Adrenal gland (tissue), 12 donors: ENCODE data around the gene CAMTA1. TPM values are rescaled to one million over a fixed set of nuclear protein-coding genes. Genes with fewer than 3 reads are reported as not detected.

Experiments used
- DNase-seq, 7 donors: peaks; one replicate each; pipeline ENCODE4 v3.0.0-alpha.2; 2019 to 2020
- H3K27ac ChIP-seq, 5 donors: fragments of 200-600 bp; sonication (generic) in 4 of 5; 1 replicate in 3 of 5; 2 replicates in 2 of 5; pipeline versions ENCODE4 v1.5.1 to v1.8.0; 2016 to 2020; ENCODE audit warnings: mild to moderate bottlenecking in 1 of 5
- H3K27me3 ChIP-seq: fragments of 200-600 bp; 2 replicates; pipeline ENCODE4 v1.8.0; 2021
- H3K36me3 ChIP-seq, 2 donors: fragments of 200-600 bp; replicated peaks in 1 of 2; 1 replicate in 1 of 2; 2 replicates in 1 of 2; pipeline versions ENCODE4 v1.5.1 to v1.8.0; 2018 to 2022
- H3K4me1 ChIP-seq, 2 donors: fragments of 200-600 bp; replicated peaks in 1 of 2; 1 replicate in 1 of 2; 2 replicates in 1 of 2; pipeline versions ENCODE4 v1.5.1 to v1.8.0; 2018 to 2021
- H3K4me3 ChIP-seq, 4 donors: fragments of 200-600 bp; sonication (generic) in 3 of 4; one replicate each; pipeline ENCODE4 v1.5.1; 2016 to 2018
- H3K9me3 ChIP-seq, 3 donors: fragments of 200-600 bp; sonication (generic) in 1 of 3; replicated peaks in 1 of 3; 1 replicate in 2 of 3; 2 replicates in 1 of 3; pipeline versions ENCODE4 v1.5.1 to v1.8.0; 2016 to 2021
- CTCF ChIP-seq, 6 experiments: fragments of 450-650 bp in 4 of 6; fragments of 200-600 bp in 2 of 6; sonication (generic) in 1 of 6; IDR thresholded peaks; 1 replicate in 5 of 6; 2 replicates in 1 of 6; pipeline versions ENCODE4 v1.5.1 to v1.8.0; 2016 to 2021; ENCODE audit warnings: antibody characterized with exemption in 6 of 6, mild to moderate bottlenecking in 2 of 6, moderate library complexity in 1 of 6
- POLR2A ChIP-seq, 2 donors: fragments of 450-650 bp; IDR thresholded peaks; one replicate each; pipeline ENCODE4 v1.6.1; 2017; ENCODE audit warnings: antibody characterized with exemption in 2 of 2, mild to moderate bottlenecking in 2 of 2, moderate library complexity in 1 of 2
- WGBS, 4 donors: extraction: QIAGEN DNeasy Blood & Tissue Kit in 2 of 4; methylation state at CpG; one replicate each; pipeline versions ENCODE4 v1.1.5 to v1.1.7; 2013 to 2017; 5-methylcytosine and 5-hydroxymethylcytosine counted together
- intact Hi-C, 2 donors: fragments of 100-400 bp; cut with DNase I; formaldehyde crosslinking; loops; one replicate each; pipeline versions ENCODE4 v1.14.1 to v1.15.0; 2022 to 2023
- polyA plus RNA-seq, 3 donors: library from polyadenylated mRNA; stranded (reverse); fragments of 200-250 nt in 2 of 3; fragments of 350-450 nt in 1 of 3; fragmentation: Illumina TruSeq in 1 of 3; extraction: RNeasy Lipid Tissue Mini Kit (QIAGEN cat#74804) in 1 of 3; gene quantifications; one replicate each; pipeline ENCODE4 v1.2.3, GENCODE V29; 2013 to 2014
- total RNA-seq, 9 donors: library from RNA; depleted of rRNA in 4 of 9; stranded (reverse); fragments of >200 nt in 4 of 9; fragments of 120-200 nt in 1 of 9; fragmentation: NEBNext Ultra II Directional in 1 of 9; extraction: Animal tissue kit (Norgen Biotek cat#: 25700) in 1 of 9; gene quantifications; one replicate each; pipeline versions ENCODE4 v1.1.0 to v1.2.4, GENCODE V29; 2013 to 2023
- donor health status: healthy with polysubstance abuse.
- donor health status: Bipolar disorder and iron deficiency.
- donor health status: DM: yes; HTN: yes; CAD: no.
- donor health status: DM: no; HTN: no; CAD: no.
- donor health status: DM: no; HTN: no; CAD: no.
- donor health status: DM: yes; HTN: yes; CAD: no.

Gene CAMTA1
- total and polyA plus RNA-seq, 12 donors, result 62.9 to 141 (median 96.9) TPM

GRCh38 chr1:7400566-7400965 is 615.3 kb downstream of the CAMTA1 start:
- no peak overlapping the region for H3K27ac ChIP-seq
- no peak for TF ChIP-seq CTCF (IDR thresholded peaks at IDR 0.05)
- no peak for TF ChIP-seq POLR2A (IDR thresholded peaks at IDR 0.05)
- peak in 3 of 7 donors; percentile 2 to 34 (median 3) for DNase-seq
- no peak overlapping the region for H3K4me3 ChIP-seq
- H3K36me3 ChIP-seq, result no peaks in the 10 kb centered on the region
- H3K4me1 ChIP-seq, result no peaks in the 10 kb centered on the region
- intact Hi-C loops, result no loop called here
- 87 to 96% (median 92%) methylated on average over 1 of the region's 1 CpG for whole genome bisulfite sequencing, 4 donors
- H3K27me3 ChIP-seq, result no peaks in the 10 kb centered on the region
- H3K9me3 ChIP-seq, result no peaks in the 10 kb centered on the region

GRCh38 chr1:7401814-7402547 is 616.7 kb downstream of the CAMTA1 start:
- Histone ChIP-seq H3K27ac (peak overlapping the region in 1 of 5 donors; percentile 14), H3K4me3 (no peak overlapping the region), H3K36me3 (no peaks in the 10 kb centered on the region), H3K9me3 (no peaks in the 10 kb centered on the region), H3K27me3 (no peaks in the 10 kb centered on the region), H3K4me1 (no peaks in the 10 kb centered on the region)
- TF ChIP-seq POLR2A (IDR thresholded peaks at IDR 0.05), result no peak
- TF ChIP-seq CTCF (IDR thresholded peaks at IDR 0.05), result no peak
- WGBS, 4 donors, result 58 to 72% (median 65%) methylated on average over 4 of the region's 4 CpGs
- DNase-seq, result peak; percentile 51 to 77 (median 64)
- intact Hi-C loops, result no loop called here

- no peak overlapping the region for H3K4me3 ChIP-seq
- TF ChIP-seq POLR2A (IDR thresholded peaks at IDR 0.05) (no peak), CTCF (IDR thresholded peaks at IDR 0.05) (no peak)
- WGBS, 4 donors, result 92 to 100% (median 94%) methylated on average over 2 of the region's 2 CpGs
- no peaks in the 10 kb centered on the region for H3K36me3 ChIP-seq
- intact Hi-C loops, result no loop called here
- no peaks in the 10 kb centered on the region for H3K27me3 ChIP-seq
- DNase-seq, result no peak
- H3K27ac ChIP-seq, result no peak overlapping the region
- H3K4me1 ChIP-seq, result no peaks in the 10 kb centered on the region
- no peaks in the 10 kb centered on the region for H3K9me3 ChIP-seq
Observed at GRCh38 chr1:7402548-7402850, 617.2 kb downstream of the CAMTA1 start.

- Histone ChIP-seq H3K9me3 (no peaks in the 10 kb centered on the region), H3K4me3 (no peak overlapping the region), H3K27me3 (no peaks in the 10 kb centered on the region), H3K27ac (no peak overlapping the region), H3K4me1 (no peaks in the 10 kb centered on the region), H3K36me3 (no peaks in the 10 kb centered on the region)
- DNase-seq, result peak in 2 of 7 donors; percentile 9 to 45
- intact Hi-C loops, result no loop called here
- no peak for TF ChIP-seq CTCF (IDR thresholded peaks at IDR 0.05)
- TF ChIP-seq POLR2A (IDR thresholded peaks at IDR 0.05), result no peak
- WGBS, 4 donors, result 92 to 98% (median 96%) methylated on average over 12 of the region's 12 CpGs
Observed at GRCh38 chr1:7403265-7404045, 618.2 kb downstream of the CAMTA1 start.
